ENCODE data around the gene PTCSC3. TPM values are rescaled to one million over a fixed set of nuclear protein-coding genes. Genes with fewer than 3 reads are reported as not detected.

PTCSC3 gene
- total RNA-seq, 3 donors from 2014 or later = not detected

DNA sequence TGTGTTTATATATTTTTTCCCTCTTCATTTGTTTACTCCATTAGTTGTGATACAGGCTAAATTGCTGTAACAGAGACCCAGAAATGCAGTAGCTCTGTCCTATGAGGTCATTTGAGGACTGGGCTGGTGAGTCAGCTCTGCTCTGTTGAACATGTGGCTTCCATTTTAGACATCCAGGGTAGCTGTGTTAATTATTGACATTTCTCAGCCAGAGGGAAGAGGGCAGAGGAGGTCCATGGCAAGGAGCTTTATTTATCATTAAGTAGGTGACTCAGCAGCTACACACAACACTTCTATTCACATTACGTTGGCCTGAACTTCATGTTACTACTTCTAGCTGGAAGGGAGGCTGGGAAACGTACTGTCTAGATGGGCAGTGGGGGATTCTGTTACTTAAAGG, 85.4 kb downstream of the PTCSC3 start:
- DNase-seq (ENCODE audit: low spot score in 2 of 2) = no peak
- no peak overlapping the region for H3K4me3 ChIP-seq
- intact Hi-C loops (cut with DNase I; ENCODE audit: low total_unique reads) = no loop called here
- H3K9me3 ChIP-seq = no peaks in the 10 kb centered on the region
- no peak overlapping the region for H3K27ac ChIP-seq
- no peaks in the 10 kb centered on the region for H3K27me3 ChIP-seq
- no peak for TF ChIP-seq POLR2A (IDR thresholded peaks at IDR 0.05)
- no peak for TF ChIP-seq POLR2AphosphoS5 (IDR thresholded peaks at IDR 0.05)
- TF ChIP-seq, protein P1, sequence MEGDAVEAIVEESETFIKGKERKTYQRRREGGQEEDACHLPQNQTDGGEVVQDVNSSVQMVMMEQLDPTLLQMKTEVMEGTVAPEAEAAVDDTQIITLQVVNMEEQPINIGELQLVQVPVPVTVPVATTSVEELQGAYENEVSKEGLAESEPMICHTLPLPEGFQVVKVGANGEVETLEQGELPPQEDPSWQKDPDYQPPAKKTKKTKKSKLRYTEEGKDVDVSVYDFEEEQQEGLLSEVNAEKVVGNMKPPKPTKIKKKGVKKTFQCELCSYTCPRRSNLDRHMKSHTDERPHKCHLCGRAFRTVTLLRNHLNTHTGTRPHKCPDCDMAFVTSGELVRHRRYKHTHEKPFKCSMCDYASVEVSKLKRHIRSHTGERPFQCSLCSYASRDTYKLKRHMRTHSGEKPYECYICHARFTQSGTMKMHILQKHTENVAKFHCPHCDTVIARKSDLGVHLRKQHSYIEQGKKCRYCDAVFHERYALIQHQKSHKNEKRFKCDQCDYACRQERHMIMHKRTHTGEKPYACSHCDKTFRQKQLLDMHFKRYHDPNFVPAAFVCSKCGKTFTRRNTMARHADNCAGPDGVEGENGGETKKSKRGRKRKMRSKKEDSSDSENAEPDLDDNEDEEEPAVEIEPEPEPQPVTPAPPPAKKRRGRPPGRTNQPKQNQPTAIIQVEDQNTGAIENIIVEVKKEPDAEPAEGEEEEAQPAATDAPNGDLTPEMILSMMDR (IDR thresholded peaks at IDR 0.05) = no peak
- H3K36me3 ChIP-seq = no peaks in the 10 kb centered on the region
- no peaks in the 10 kb centered on the region for H3K4me1 ChIP-seq

DNA sequence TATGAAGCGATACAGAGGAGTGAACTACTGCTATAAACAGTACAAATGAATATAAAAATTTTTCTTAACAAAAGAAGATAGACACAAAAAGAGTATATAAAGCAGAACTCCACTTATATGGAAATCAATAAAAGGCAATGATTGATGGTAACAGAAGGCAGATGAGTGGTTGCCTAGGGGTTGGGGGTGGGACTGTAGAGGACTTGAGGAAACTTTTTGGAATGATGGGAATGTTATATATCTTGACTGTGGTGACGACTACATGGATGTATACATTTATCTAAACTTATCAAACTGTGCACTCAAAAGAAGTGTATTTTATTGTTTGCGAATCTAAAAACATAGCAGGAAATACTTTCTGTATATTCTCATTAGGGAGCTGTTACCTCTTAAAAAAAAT, 89.1 kb downstream of the PTCSC3 start:
- no peak for DNase-seq (ENCODE audit: low spot score in 2 of 2)
- TF ChIP-seq POLR2AphosphoS5 (IDR thresholded peaks at IDR 0.05) = no peak
- TF ChIP-seq, protein P1 (IDR thresholded peaks at IDR 0.05) = no peak
- TF ChIP-seq POLR2A (IDR thresholded peaks at IDR 0.05) = no peak
- Histone ChIP-seq H3K27ac (no peak overlapping the region), H3K4me3 (no peak overlapping the region), H3K27me3 (no peaks in the 10 kb centered on the region), H3K36me3 (no peaks in the 10 kb centered on the region), H3K4me1 (no peaks in the 10 kb centered on the region), H3K9me3 (no peaks in the 10 kb centered on the region)
- intact Hi-C loops (cut with DNase I; ENCODE audit: low total_unique reads) = no loop called here

DNA sequence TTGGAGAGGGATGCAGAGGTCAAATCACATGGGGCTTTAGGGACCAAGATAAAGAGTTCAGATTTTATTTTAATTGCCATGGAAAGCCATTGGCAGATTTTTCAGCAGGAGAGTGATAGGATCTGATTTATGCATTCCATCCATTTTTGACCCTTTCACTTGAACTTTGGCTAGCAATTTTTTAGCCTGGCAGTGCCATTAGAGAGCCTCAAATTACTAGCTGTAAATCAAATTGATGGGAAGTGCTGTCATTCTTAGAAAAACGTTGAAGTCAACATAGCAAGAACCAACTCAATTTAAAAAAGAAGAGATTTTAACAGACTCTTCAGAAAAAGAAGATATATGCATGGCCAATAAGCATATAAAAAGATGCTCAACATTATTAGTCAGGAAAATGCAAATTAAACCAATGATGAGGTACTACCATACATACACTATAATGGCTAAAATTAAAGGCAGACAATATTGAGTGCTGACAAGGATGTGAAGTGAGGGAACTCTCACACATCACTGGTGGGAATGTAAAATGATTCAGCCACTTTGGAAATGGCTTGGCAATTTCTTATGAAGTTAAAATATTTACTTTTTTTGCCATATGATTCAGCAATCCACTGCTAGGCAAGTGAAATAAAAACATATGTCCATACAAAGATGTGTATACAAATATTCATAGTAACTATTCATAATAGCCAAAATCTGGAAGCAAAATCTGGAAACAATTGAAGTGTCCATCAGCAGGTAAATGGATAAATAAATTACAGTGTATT, 89.7 kb downstream of the PTCSC3 start:
- Histone ChIP-seq H3K27ac (no peak overlapping the region), H3K9me3 (no peaks in the 10 kb centered on the region), H3K4me1 (no peaks in the 10 kb centered on the region), H3K27me3 (no peaks in the 10 kb centered on the region), H3K36me3 (no peaks in the 10 kb centered on the region), H3K4me3 (no peak overlapping the region)
- TF ChIP-seq POLR2A (IDR thresholded peaks at IDR 0.05) (no peak), POLR2AphosphoS5 (IDR thresholded peaks at IDR 0.05) (no peak)
- TF ChIP-seq, protein P1 (IDR thresholded peaks at IDR 0.05) = no peak
- intact Hi-C loops (cut with DNase I; ENCODE audit: low total_unique reads) = no loop called here
- DNase-seq (ENCODE audit: low spot score in 2 of 2) = no peak

DNA sequence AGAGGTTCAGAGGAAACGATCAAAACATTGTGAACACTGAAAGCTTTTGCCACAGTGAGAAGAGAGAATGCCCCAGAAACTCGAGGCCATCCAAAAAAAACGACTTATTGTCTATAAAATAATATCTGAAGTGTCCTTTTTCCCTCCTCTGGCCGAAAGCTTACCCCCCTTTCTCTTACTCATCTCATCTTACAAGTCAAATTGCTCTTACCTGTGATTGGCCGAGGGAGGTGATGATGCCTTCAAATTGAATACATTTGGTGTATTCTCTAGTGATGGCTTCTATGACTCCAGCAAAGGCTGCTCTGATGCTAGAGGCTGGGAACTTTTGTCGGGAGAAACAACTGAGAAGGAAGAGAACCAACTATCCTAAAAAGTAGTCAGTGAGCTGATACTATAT, 90.7 kb downstream of the PTCSC3 start:
- intact Hi-C loops (cut with DNase I; ENCODE audit: low total_unique reads) = no loop called here
- TF ChIP-seq POLR2A (IDR thresholded peaks at IDR 0.05) (no peak), POLR2AphosphoS5 (IDR thresholded peaks at IDR 0.05) (no peak)
- TF ChIP-seq, protein P1 (IDR thresholded peaks at IDR 0.05) = no peak
- H3K4me1 ChIP-seq = no peaks in the 10 kb centered on the region
- H3K36me3 ChIP-seq = no peaks in the 10 kb centered on the region
- no peaks in the 10 kb centered on the region for H3K9me3 ChIP-seq
- no peaks in the 10 kb centered on the region for H3K27me3 ChIP-seq
- DNase-seq (ENCODE audit: low spot score in 2 of 2) = no peak
- H3K4me3 ChIP-seq = no peak overlapping the region
- H3K27ac ChIP-seq = no peak overlapping the region

Other genes with a start within 250 kb of the PTCSC3 start
- 10 to 100 TPM; 19.0 to 33.1 (median 20.3) TPM for gene MBIP, start 143.9 kb upstream of the PTCSC3 start, total RNA-seq

Data from breast epithelium (tissue), 4 donors.